BLaER1 (cell line): ENCODE measurements around the gene RPS21.

Source experiments
- H3K27ac ChIP-seq: shearing (Covaris generic); formaldehyde crosslinking; 2 replicates; pipeline ENCODE4 v1.8.1; 2022
- H3K27me3 ChIP-seq: shearing (Covaris generic); formaldehyde crosslinking; 2 replicates; pipeline ENCODE4 v1.8.1; 2022
- H3K36me3 ChIP-seq: shearing (Covaris generic); formaldehyde crosslinking; 2 replicates; pipeline ENCODE4 v1.8.1; 2022
- H3K4me1 ChIP-seq: shearing (Covaris generic); formaldehyde crosslinking; 2 replicates; pipeline ENCODE4 v1.8.1; 2022
- H3K4me2 ChIP-seq: shearing (Covaris generic); formaldehyde crosslinking; 2 replicates; pipeline ENCODE4 v1.8.1; 2022
- H3K4me3 ChIP-seq: shearing (Covaris generic); formaldehyde crosslinking; 2 replicates; pipeline ENCODE4 v1.8.1; 2022
- H3K9ac ChIP-seq: shearing (Covaris generic); formaldehyde crosslinking; 2 replicates; pipeline ENCODE4 v1.8.1; 2022
- H3K9me3 ChIP-seq: shearing (Covaris generic); formaldehyde crosslinking; 2 replicates; pipeline ENCODE4 v1.8.1; 2022
- H4K20me1 ChIP-seq: shearing (Covaris generic); formaldehyde crosslinking; 2 replicates; pipeline ENCODE4 v1.8.1; 2022
- Cebpa-rat ChIP-seq: shearing (Covaris generic); IDR thresholded peaks from 2 replicates; pipeline ENCODE4 v1.8.1; 2022

The RPS21 gene

GRCh38 chr20:62408055-62408454 is 21.2 kb downstream of the RPS21 start:
- Histone ChIP-seq H3K9ac (peak overlapping the region; percentile 97; the same call in 1 of the 2 replicates), H3K4me2 (peak overlapping the region; percentile 85), H3K4me3 (peak overlapping the region; percentile 94)

GRCh38 chr20:62408640-62409039 is 21.7 kb downstream of the RPS21 start:
- Histone ChIP-seq H3K4me3 (no peak overlapping the region), H3K27me3 (no peaks in the 10 kb centered on the region), H3K36me3 (peaks cover 15% of the 10 kb centered on the region; the same call in 1 of the 2 replicates), H4K20me1 (peaks cover 25% of the 10 kb centered on the region), H3K4me2 (peak overlapping the region; percentile 85; the same call in 1 of the 2 replicates), H3K9me3 (no peaks in the 10 kb centered on the region), H3K9ac (no peak overlapping the region), H3K4me1 (peaks cover 85% of the 10 kb centered on the region), H3K27ac (no peak overlapping the region)
- TF ChIP-seq Cebpa-rat: no peak

More at GRCh38 chr20:62408055-62408454, 21.2 kb downstream of the RPS21 start:
- Histone ChIP-seq H3K9me3 (no peaks in the 10 kb centered on the region), H3K27me3 (no peaks in the 10 kb centered on the region), H3K27ac (peak overlapping the region; percentile 75; the same call in 1 of the 2 replicates), H4K20me1 (peaks cover 25% of the 10 kb centered on the region), H3K36me3 (peaks cover 19% of the 10 kb centered on the region), H3K4me1 (peaks cover 91% of the 10 kb centered on the region)
- no peak for TF ChIP-seq Cebpa-rat

- no peak for TF ChIP-seq Cebpa-rat
- peaks cover 79% of the 10 kb centered on the region for H3K4me1 ChIP-seq
- peak overlapping the region; percentile 85 for H3K4me2 ChIP-seq
- no peak overlapping the region for H3K9ac ChIP-seq
- H3K4me3 ChIP-seq: no peak overlapping the region
- peaks cover 10% of the 10 kb centered on the region; the same call in 1 of the 2 replicates for H3K36me3 ChIP-seq
- H3K27me3 ChIP-seq: no peaks in the 10 kb centered on the region
- H3K27ac ChIP-seq: no peak overlapping the region
- peaks cover 25% of the 10 kb centered on the region for H4K20me1 ChIP-seq
- H3K9me3 ChIP-seq: no peaks in the 10 kb centered on the region
Measured at GRCh38 chr20:62409086-62409853, 22.4 kb downstream of the RPS21 start.

- H3K36me3 ChIP-seq: peaks cover 1% of the 10 kb centered on the region; the same call in 1 of the 2 replicates
- H4K20me1 ChIP-seq: peaks cover 16% of the 10 kb centered on the region
- no peak overlapping the region for H3K9ac ChIP-seq
- 0 out of 2 replicates have a peak overlapping the region, but pooled peaks have one; percentile 5 for H3K4me3 ChIP-seq
- no peaks in the 10 kb centered on the region for H3K27me3 ChIP-seq
- no peaks in the 10 kb centered on the region for H3K9me3 ChIP-seq
- no peak for TF ChIP-seq Cebpa-rat
- peaks cover 70% of the 10 kb centered on the region for H3K4me1 ChIP-seq
- peak overlapping the region; percentile 85 for H3K4me2 ChIP-seq
- peak overlapping the region; percentile 10; the same call in 1 of the 2 replicates for H3K27ac ChIP-seq
Measured at GRCh38 chr20:62409931-62410745, 23.2 kb downstream of the RPS21 start.

- Histone ChIP-seq H4K20me1 (peaks cover 8% of the 10 kb centered on the region), H3K9me3 (no peaks in the 10 kb centered on the region), H3K36me3 (no peaks in the 10 kb centered on the region), H3K27me3 (no peaks in the 10 kb centered on the region), H3K27ac (peak overlapping the region; percentile 10; the same call in 1 of the 2 replicates), H3K9ac (no peak overlapping the region), H3K4me1 (peaks cover 68% of the 10 kb centered on the region), H3K4me3 (no peak overlapping the region), H3K4me2 (peak overlapping the region; percentile 85)
- no peak for TF ChIP-seq Cebpa-rat
Measured at GRCh38 chr20:62410746-62411478, 24.0 kb downstream of the RPS21 start.

- Histone ChIP-seq H3K27me3 (no peaks in the 10 kb centered on the region), H3K36me3 (no peaks in the 10 kb centered on the region), H3K4me2 (peak overlapping the region; percentile 85; the same call in 1 of the 2 replicates), H3K4me1 (peaks cover 61% of the 10 kb centered on the region), H3K27ac (no peak overlapping the region), H3K9me3 (no peaks in the 10 kb centered on the region), H3K9ac (no peak overlapping the region), H3K4me3 (no peak overlapping the region), H4K20me1 (peaks cover 1% of the 10 kb centered on the region; the same call in 1 of the 2 replicates)
- no peak for TF ChIP-seq Cebpa-rat
Measured at GRCh38 chr20:62411479-62412193, 24.7 kb downstream of the RPS21 start.

- Histone ChIP-seq H3K27ac (no peak overlapping the region), H3K4me1 (peaks cover 60% of the 10 kb centered on the region), H3K9ac (no peak overlapping the region), H3K36me3 (no peaks in the 10 kb centered on the region), H3K4me2 (peak overlapping the region; percentile 11; the same call in 1 of the 2 replicates), H3K27me3 (no peaks in the 10 kb centered on the region), H3K4me3 (no peak overlapping the region), H4K20me1 (no peaks in the 10 kb centered on the region), H3K9me3 (no peaks in the 10 kb centered on the region)
- no peak for TF ChIP-seq Cebpa-rat
Measured at GRCh38 chr20:62412194-62413024, 25.5 kb downstream of the RPS21 start.

GRCh38 chr20:62413025-62413570 is 26.2 kb downstream of the RPS21 start:
- Histone ChIP-seq H3K36me3 (no peaks in the 10 kb centered on the region), H3K9me3 (no peaks in the 10 kb centered on the region), H4K20me1 (no peaks in the 10 kb centered on the region), H3K4me2 (no peak overlapping the region), H3K27ac (no peak overlapping the region), H3K27me3 (no peaks in the 10 kb centered on the region), H3K4me3 (no peak overlapping the region), H3K4me1 (peaks cover 53% of the 10 kb centered on the region), H3K9ac (no peak overlapping the region)
- TF ChIP-seq Cebpa-rat: no peak
